ENCODE data around the gene WDR86.

DNA sequence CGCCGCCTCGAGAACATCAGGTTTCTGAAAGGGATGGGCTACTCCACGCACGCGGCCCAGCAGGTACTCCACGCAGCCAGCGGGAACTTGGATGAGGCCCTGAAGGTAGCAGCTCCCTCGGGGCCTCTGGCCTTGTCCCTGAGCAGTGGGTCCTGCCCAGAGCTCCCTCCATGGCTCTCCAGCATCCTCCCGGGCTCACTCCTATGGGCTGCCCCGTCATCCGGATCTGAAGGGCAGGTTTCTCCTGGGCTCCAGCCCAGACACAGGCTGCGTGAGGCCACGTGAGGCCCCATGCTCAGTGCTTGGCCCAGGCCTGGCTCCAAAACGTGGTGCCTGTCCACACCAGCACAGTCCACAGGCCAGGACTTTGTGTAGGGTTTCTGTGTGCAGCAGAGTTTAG is 35.7 kb downstream of the WDR86 start:
- TF ChIP-seq, protein P1, sequence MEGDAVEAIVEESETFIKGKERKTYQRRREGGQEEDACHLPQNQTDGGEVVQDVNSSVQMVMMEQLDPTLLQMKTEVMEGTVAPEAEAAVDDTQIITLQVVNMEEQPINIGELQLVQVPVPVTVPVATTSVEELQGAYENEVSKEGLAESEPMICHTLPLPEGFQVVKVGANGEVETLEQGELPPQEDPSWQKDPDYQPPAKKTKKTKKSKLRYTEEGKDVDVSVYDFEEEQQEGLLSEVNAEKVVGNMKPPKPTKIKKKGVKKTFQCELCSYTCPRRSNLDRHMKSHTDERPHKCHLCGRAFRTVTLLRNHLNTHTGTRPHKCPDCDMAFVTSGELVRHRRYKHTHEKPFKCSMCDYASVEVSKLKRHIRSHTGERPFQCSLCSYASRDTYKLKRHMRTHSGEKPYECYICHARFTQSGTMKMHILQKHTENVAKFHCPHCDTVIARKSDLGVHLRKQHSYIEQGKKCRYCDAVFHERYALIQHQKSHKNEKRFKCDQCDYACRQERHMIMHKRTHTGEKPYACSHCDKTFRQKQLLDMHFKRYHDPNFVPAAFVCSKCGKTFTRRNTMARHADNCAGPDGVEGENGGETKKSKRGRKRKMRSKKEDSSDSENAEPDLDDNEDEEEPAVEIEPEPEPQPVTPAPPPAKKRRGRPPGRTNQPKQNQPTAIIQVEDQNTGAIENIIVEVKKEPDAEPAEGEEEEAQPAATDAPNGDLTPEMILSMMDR (IDR thresholded peaks at IDR 0.05; ENCODE audit: low read length): no peak
- TF ChIP-seq EZH2 (IDR thresholded peaks at IDR 0.05; ENCODE audit: borderline replicate concordance, low read length): no peak
